Astrocyte of the cerebellum (primary cell): ENCODE measurements around the gene ATXN2L.
"Not testable (repeated sequence)": the region's sequence is repeated elsewhere in the genome, so short reads cannot be mapped to it uniquely, and the experiment has no call there.

Experiments used
- DNase-seq: peaks from one replicate; pipeline ENCODE4 v3.0.0-alpha.2; 2011; ENCODE audit warnings: low read depth
- H3K4me3 ChIP-seq: 2 replicates; pipeline ENCODE4 v1.5.1; 2011; ENCODE audit warnings: mild to moderate bottlenecking, low read depth, low read length, moderate library complexity
- CTCF ChIP-seq: IDR thresholded peaks from 2 replicates; pipeline ENCODE4 v1.5.1; 2012; ENCODE audit warnings: low read length, low read depth, moderate library complexity, mild to moderate bottlenecking; ENCODE audit errors: missing control alignments
- in situ Hi-C: cut with HindIII; loops from 2 replicates; pipeline ENCODE4 v1.10.0; 2017; ENCODE audit warnings: low sequenced_read_pairs

ATXN2L gene

GRCh38 chr16:28822520-28823290 lies at the start of gene ATXN2L:
Gene ATXN2L (plus strand): TSS chr16:28822999. CDS start chr16:28823260, 261 bp downstream.
- no peak for TF ChIP-seq CTCF
- peak within 1 kb of the TSS; percentile 87 for H3K4me3 ChIP-seq
- in situ Hi-C loops: no loop called here
- peak; percentile 93 for DNase-seq

- DNase-seq, in situ Hi-C loops, H3K4me3 ChIP-seq: not testable (repeated sequence)
These were observed 41.1 kb upstream of the ATXN2L start for GRCh38 chr16:28781697-28782096.

- in situ Hi-C loops, H3K4me3 ChIP-seq, DNase-seq: not testable (repeated sequence)
These were observed 40.4 kb upstream of the ATXN2L start for GRCh38 chr16:28782357-28782756.

- peak; percentile 62 for DNase-seq
- H3K4me3 ChIP-seq: peak overlapping the region; percentile 22
- in situ Hi-C loops: not testable (repeated sequence)
- peak; percentile 45 for TF ChIP-seq CTCF
These were observed 20.4 kb upstream of the ATXN2L start for GRCh38 chr16:28802235-28803019.

- DNase-seq, in situ Hi-C loops, H3K4me3 ChIP-seq: not testable (repeated sequence)
These were observed 15.2 kb upstream of the ATXN2L start for GRCh38 chr16:28807445-28808120.

- no peak for DNase-seq
- in situ Hi-C loops: no loop called here
- no peak for TF ChIP-seq CTCF
- H3K4me3 ChIP-seq: no peak overlapping the region
These were observed 2.8 kb upstream of the ATXN2L start for GRCh38 chr16:28820016-28820415.

GRCh38 chr16:28820546-28820945 lies 2.3 kb upstream of the ATXN2L start:
- in situ Hi-C loops, H3K4me3 ChIP-seq, DNase-seq: not testable (repeated sequence)

GRCh38 chr16:28821874-28822519 lies 802 bp upstream of the ATXN2L start:
- DNase-seq: no peak
- peak overlapping the region; percentile 87 for H3K4me3 ChIP-seq
- in situ Hi-C loops: no loop called here
- no peak for TF ChIP-seq CTCF
